Measurements from ENCODE around the gene MGAT5B. TPM values are rescaled to one million over a fixed set of nuclear protein-coding genes. Genes with fewer than 3 reads are reported as not detected.

The MGAT5B gene
- total RNA-seq, result 0.10 and 0.33 TPM in 2 replicates

GRCh38 chr17:76868176-76868668 is at the start of gene MGAT5B:
Gene MGAT5B, plus strand, starts transcription at chr17:76868404. Its CDS starts 626 bp downstream, at chr17:76869030.

Other genes starting within 250 kb of the MGAT5B start
- gene ST6GALNAC1, start 224.6 kb upstream of the MGAT5B start, total RNA-seq, result 0.43 TPM in 1 of 2 replicates, not detected in the other
- gene MXRA7, start 157.4 kb upstream of the MGAT5B start, total RNA-seq, result 373 and 449 TPM in 2 replicates
- gene JMJD6, start 141.8 kb upstream of the MGAT5B start, total RNA-seq, result 22.4 and 23.0 TPM in 2 replicates
- 25.8 and 27.1 TPM in 2 replicates for gene METTL23, start 141.6 kb upstream of the MGAT5B start, total RNA-seq
- 127 and 184 TPM in 2 replicates for gene SRSF2, start 131.1 kb upstream of the MGAT5B start, total RNA-seq
- gene MFSD11, start 130.3 kb upstream of the MGAT5B start, total RNA-seq, result 29.7 and 30.4 TPM in 2 replicates

All from smooth muscle cell of the pulmonary artery (primary cell).